CD4-positive, alpha-beta T cell treated with Interferon gamma for 1 hour (primary cell): ENCODE results near the gene ATG5.

Source experiments
- DNase-seq: peaks from one replicate; pipeline ENCODE4 v3.0.0-alpha.2; 2020

The ATG5 gene

DNA sequence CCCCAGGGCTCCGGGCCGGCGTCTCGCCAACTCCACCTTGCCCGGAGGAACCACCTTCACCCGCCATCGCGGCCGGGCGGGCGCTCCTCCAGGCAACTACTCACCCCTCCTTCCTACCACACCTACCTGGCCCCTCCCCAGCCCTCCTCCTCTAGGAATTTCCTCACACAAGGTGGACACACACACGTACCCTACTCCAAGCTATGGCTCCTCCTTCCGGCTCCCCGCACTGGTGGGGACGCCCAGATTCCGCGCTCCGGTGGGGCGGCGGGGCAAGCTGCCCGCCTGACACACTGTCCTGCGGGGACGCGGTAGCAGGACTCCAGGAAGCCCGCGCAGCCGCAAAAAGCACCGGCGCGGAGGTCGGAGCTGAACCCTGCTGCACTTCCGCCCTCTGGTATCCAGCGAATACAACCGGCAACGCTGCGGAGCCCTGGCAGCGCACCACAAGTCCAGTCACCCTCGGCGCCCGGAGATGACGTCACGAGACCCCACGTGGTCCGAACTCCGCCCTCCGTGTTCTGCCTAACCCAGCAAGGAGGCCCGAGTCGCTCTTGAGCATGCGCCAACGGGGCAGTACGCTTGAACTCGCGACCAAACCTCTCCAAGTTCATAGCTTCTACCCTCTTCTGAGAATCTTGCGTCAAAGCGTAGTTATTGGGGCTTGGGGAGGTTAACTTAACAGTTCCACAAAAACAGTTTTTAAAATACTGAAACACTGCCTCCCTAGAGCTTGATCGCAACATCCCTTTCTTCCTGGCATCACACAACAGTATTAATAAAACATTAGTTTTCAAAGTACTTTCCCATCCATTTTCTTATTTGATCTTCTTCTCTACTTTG, at the start of gene ATG5:
Gene ATG5, minus strand, starts transcription at position 425 of the 843 bp plus-strand sequence. CDS start 9,552 bp downstream, outside the sequence.
- peak; percentile 100 for DNase-seq

DNA sequence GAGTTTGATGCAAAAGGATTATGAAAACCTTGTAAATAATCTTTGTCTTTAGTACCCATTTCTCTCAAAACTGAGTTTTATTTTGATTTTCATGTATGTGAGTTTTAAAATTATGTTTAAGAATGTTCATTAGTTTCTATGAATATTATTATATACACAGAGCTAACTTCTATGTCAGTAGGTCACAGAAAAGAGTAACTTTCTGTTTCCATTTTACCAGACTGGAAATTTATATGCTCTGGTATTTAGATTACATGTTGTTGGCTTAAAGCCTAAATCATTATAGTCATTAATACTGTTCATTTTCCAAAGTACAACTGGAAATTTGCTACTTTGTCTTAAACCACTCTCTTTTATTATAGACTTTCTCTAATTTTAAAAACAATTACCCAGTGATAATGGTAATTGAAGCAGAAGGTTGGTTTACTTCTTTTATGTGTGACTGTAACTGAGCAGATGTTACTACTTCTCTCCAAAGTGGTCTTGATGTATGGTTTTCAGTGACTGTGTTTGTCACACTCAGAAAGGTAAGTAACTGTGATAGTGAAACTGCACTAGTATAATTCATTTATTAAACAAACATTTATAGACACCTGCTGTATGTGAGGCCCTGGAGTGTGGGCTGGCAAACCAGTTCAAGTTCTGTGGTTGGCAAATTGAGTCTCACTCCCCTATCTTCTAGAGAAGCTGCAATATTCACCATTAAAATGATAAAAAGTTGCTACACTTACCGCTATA, 48.1 kb upstream of the ATG5 start:
- no peak for DNase-seq

GRCh38 chr6:106372838-106373501, 47.4 kb upstream of the ATG5 start:
- no peak for DNase-seq

DNA sequence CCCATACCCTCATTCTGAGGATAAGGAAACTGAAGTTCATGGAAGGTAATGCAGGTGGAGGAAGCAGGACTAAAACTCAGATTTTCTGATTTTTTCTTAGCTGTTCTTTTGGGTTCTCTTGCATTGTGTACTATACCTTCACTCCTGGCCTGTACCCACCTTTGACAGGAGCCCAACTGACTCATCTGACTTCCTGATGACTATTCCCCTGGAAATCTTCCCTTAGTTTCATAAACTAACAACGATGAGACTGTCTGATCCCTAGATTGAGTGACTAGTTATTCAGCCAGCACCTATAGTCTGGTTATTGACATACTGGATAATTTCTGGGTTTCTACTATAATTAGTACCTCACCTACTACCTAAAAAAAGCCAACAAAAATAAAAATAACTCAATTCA, 45.1 kb upstream of the ATG5 start:
- no peak for DNase-seq

DNA sequence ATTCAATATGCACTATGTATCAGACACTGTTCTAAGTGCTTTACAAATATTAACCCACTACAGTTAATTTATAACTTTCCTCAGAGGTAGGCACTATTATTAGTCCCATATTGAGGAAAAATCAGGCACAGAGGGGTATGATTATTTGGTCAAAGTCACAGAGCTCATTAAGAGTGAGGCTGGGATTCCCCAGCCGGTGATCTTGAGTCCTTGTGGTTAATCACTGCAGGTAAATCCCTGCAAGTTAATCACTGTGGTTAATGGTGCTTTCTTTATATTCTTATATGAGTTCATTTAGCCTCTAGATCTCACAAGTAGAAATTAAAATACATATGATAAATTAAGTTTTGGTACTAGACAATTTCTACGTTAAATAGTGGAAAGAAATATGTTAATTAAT, 44.2 kb upstream of the ATG5 start:
- no peak for DNase-seq

GRCh38 chr6:106363401-106364138, 38.0 kb upstream of the ATG5 start:
- no peak for DNase-seq

DNA sequence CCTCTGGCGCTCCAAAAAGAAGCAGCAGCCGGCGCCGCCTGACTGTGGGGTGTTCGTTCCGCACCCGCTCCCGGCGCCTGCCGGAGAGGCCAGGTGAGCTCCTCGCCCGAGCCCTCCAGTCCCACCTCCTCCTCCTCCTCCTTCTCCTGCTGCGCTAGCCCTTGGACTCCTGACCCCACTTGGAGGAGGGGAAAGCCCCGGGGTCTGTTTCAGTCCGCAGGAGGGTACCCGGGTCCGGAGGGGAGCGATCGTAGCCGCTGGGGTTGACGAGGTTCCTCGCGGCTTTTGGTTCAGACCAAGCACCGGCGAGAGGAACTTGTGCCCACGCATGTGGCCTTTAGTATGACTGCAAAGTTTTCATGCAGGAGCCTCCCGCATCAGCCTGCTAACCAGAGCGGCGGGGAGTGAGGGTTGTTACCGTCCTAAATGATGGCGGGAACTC, 35.5 kb upstream of the ATG5 start:
- peak; percentile 25 for DNase-seq

GRCh38 chr6:106360410-106360988, 34.9 kb upstream of the ATG5 start, which contains the start of gene CRYBG1:
Gene CRYBG1, plus strand, starts transcription at chr6:106360717. Its CDS starts 192 bp downstream, at chr6:106360909.
- peak; percentile 68 for DNase-seq

- DNase-seq: no peak
Measured at GRCh38 chr6:106359959-106360409, 34.4 kb upstream of the ATG5 start.

DNA sequence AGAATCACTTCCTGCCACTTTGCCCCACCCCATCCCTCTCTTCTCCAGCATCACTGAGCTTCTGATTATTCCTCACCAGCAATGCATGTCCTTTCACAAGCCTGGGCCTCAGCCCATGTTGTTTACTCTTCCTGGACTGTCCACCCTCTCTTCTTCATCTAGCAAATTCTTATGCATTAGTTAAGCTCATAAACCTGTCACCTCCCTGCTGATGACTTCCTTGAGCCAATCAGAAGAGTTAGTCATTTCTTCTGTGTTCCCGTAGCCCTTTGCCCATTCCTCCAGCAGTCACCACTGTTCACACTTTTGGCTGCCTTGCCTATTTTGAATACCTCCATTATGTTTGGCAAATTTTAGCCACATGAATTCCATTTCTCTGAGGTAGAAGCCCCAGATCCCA, 30.8 kb upstream of the ATG5 start:
- DNase-seq: no peak

- DNase-seq: no peak
Measured at GRCh38 chr6:106347219-106347618, 21.7 kb upstream of the ATG5 start.

DNA sequence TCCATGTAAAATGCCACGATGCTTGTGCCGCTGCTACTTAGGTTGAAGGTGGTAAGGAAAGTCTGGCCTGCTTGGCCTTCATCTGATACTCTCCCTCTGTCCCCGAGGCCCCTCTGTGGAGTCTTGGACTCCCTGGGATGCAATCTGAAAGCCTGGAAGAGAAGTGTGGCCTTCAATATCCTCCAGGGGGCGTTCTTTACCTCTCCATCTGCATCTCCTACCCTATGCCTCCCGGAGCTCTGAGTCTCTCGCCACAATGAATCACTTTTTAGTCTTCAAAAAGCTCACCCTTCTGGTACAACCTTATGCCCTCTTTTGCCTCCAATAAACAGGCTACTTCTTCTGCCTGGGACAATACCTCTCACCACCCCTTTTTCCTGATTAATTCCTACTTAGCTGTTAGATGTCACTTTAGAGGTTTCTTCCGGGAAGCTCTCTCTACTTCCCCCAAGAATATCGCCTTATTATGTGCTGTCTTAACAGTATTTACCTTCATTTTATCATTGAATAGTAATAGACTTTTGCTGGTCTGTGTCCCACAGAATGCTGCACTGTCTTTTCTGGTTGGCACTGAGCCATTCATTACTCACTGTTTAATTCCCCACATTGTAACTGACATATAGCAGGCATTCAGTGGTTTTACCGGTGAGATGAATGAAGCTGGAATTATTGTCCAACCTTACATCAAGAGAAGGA, 13.9 kb upstream of the ATG5 start:
- DNase-seq: peak; percentile 20

- peak; percentile 53 for DNase-seq
Measured at GRCh38 chr6:106334646-106335448, 9.3 kb upstream of the ATG5 start.

- DNase-seq: no peak
Measured at GRCh38 chr6:106324726-106325335, 729 bp downstream of the ATG5 start.

DNA sequence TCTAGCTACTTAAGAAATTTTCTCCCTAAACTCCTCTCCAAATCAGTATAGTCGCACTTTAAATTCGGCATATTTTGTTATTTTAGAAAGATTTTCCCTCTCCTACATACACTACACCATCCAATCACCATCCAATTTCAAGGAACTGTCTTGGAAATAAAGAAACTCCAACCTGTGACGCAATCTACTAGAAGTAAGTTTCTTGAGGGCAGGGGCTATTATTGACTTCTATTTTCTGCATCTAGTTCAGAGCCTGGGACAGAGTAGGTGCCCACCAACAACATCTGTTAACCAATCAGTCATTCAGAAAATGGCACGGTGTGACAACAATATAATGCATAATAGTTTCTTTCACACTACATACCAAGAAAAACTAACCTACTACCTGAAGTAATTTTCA, 3.6 kb downstream of the ATG5 start:
- DNase-seq: no peak

DNA sequence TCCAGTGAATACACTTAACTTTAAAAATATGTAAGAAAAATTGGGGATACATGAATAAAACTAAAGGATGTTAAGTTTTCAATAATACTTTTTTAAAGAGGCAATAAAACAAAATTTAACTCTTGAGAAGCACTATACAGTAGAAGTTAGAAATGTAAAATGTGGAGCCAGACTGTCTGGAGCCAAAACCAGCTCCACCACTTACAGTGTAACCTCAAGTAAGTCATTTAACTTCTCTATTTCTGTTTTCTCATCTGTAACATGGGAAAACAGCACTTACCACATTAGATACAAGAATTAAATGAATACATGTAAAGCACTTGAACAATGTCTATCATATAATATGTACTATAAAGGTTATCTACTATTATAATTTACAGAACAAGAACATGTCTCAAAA, 6.7 kb downstream of the ATG5 start:
- no peak for DNase-seq

DNA sequence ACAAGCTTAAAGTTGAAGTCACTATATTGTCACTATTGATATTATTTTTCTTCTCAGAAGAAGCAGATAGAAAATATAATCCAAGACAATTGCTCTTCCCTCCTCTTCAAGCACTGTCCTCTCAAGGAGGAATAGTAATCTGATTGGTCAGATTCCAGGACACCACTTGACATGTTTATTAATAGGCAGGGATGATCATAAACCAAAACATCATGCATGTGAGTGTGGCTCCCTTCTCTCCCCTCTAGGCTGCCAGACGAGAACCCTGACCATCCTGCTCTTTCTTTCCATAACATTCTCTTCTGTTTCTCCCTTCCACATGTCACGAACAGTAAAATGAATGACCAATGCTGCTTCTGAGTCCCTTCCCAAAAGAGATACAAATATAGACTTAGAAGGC, 7.5 kb downstream of the ATG5 start:
- DNase-seq: no peak

- DNase-seq: no peak
Measured at GRCh38 chr6:106316375-106316766, 9.2 kb downstream of the ATG5 start.

- DNase-seq: no peak
Measured at GRCh38 chr6:106315765-106316374, 9.7 kb downstream of the ATG5 start.
